GM10266 (cell line): Measurements from ENCODE around the gene PCCA.
"Not testable (repeated sequence)": the region's sequence is repeated elsewhere in the genome, so short reads cannot be mapped to it uniquely, and the experiment has no call there.

ENCODE experiments used
- DNase-seq: peaks from one replicate; pipeline ENCODE4 v3.0.0; 2012; ENCODE audit errors: extremely low spot score
- TF ChIP-seq, protein P1 (sequence below): IDR thresholded peaks from 2 replicates; pipeline ENCODE4 v1.5.1; 2012; ENCODE audit warnings: mild to moderate bottlenecking, low read depth; ENCODE audit not compliant: control insufficient read depth, insufficient read depth; ENCODE audit errors: missing control alignments

Gene PCCA

DNA sequence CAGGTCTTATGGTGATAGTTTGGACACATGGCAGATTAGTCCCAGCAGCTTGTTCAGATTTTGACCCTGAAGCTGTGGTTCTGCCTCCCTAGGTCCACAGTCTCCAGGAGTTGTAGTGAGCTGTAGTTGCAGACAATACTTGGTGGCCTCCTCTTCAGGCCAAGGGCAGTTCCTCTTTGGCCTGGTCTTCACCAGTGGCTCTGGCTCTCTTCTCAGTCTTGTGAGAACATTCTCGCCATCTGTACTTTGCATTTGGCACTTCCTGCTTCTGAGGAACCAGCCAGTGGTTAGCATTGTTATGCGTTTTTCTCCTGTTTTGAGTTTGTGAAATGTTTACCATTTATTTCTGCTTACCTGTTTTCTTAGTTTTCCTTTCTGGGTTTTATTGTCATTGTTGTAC is 40.7 kb downstream of the PCCA start:
- DNase-seq: no peak
- TF ChIP-seq, protein P1, sequence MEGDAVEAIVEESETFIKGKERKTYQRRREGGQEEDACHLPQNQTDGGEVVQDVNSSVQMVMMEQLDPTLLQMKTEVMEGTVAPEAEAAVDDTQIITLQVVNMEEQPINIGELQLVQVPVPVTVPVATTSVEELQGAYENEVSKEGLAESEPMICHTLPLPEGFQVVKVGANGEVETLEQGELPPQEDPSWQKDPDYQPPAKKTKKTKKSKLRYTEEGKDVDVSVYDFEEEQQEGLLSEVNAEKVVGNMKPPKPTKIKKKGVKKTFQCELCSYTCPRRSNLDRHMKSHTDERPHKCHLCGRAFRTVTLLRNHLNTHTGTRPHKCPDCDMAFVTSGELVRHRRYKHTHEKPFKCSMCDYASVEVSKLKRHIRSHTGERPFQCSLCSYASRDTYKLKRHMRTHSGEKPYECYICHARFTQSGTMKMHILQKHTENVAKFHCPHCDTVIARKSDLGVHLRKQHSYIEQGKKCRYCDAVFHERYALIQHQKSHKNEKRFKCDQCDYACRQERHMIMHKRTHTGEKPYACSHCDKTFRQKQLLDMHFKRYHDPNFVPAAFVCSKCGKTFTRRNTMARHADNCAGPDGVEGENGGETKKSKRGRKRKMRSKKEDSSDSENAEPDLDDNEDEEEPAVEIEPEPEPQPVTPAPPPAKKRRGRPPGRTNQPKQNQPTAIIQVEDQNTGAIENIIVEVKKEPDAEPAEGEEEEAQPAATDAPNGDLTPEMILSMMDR: no peak

DNA sequence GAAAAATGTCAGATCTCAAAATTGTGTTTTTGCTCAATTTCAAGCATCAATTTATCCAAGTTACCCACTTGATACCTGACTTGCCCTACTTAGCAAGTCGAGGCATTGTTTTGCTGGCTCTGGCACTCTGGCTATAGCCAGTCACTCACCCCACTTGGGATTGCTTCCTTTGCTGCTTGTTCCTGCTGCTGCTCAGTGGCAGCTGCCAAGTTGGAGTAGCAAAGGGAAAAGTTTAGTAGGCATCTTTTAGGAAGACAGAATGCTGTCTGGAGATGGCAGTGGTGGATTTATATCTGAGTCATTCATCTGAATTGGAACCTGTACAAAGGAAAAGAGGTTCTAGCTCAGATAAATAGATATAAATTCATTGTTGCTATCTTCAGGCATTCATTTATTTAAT is 41.2 kb downstream of the PCCA start:
- DNase-seq: no peak
- TF ChIP-seq, protein P1: no peak

DNA sequence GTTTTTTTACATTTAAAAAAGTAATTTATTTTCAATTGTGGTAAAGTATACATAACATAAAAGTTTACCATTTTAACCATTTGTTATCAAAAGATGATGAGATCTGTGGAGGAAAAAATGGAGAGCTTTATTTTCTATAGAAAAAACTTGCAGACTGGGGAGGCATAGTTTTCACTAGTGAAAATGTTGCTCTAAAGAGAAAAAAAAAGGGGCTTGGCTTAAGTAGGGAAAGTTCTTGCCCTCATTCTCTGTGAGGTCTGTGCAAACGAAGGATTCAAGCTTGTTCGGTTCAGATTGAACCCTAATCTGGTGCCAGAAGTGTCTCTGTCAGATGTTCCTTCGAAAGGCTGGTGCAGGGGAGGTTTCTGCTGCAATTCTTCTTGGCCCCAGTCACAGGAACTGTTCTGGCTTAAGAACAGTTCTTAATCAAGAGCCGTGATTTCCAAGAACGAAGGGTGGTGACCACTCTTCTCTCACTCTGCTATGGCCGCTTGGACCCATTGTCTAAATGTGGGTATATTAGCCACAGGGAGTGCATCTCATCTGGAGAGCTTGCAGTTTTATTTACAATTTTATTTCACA is 42.1 kb downstream of the PCCA start:
- no peak for DNase-seq
- TF ChIP-seq, protein P1: no peak

DNA sequence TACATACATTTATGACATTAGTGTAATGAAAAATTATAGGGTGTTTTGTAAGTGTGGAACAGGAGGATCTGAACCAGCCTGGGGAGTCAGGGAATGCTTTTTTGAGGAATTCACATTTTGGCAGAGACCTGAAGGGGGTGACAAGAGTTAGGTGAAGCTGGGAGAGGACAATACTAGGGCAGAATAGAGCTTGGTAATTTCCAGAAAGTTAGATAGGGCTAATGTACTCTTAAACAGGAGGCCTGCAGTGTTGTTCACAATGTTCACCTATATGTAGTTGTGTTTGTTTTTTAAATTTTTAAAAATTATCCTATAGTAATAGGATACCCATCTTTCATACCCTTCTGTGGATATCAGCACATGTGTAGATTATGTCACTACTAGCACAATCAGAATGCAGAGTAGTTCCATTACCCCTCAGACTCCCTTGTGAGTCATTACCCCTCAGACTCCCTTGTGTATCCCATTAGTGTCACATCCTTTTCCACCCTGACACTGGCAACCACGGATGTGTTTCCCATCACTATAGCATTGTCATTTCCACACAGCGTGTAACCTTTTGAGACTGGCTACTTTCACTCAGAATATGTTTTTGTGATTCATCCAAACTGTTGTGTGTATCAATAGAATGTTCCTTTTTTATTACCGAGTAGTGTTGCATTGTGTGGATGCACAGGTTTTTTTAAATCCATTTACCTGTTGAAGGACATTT is 43.1 kb downstream of the PCCA start:
- TF ChIP-seq, protein P1: no peak
- no peak for DNase-seq

DNA sequence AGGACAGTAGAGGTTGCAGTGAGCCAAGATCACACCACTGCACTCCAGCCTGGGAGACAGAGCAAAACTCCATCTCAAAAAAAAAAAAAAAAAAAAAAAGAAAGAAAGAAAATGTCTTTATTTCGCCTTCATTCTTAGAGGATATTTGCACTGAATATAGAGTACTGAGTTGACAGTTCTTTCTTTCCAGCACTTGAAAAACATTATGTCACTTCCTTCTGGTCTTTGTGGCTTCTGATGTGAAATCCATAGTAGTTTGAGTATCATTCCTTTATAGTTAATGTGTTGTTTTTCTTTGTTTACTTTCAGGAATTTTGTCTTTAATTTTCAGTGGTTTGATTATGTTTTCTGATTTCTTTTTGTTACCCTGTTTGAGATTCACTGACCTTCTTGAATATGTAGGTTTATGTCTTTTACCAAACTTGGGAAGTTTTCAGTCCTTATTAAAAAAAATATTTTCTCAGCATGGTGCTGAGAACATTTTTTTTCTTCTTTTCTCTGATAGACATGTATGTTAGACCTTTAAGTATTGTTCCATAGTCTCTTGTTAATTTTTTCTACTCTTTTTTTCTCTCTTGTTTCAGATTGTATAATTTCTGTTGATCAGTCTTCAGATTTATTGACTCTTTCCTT is 50.1 kb downstream of the PCCA start:
- TF ChIP-seq, protein P1: no peak
- DNase-seq: no peak

DNA sequence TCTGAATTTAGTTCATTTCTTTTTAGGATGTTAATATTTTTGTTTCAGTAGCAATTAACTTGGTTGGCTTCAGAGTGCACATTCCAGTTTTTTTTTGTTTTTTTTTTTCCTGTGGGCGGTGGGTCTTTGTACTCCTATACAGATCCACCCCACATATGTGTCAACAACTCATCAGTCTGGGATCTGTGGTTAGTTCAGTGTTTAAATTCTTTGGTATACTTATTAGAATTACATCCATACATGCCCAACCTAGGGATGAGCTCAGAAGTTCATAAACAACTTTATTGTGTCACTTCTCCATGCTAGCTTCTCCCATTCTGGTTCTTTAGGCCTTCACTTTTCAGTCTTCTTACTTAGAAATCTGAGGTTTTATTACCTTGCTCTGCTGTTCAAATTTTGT is 50.9 kb downstream of the PCCA start:
- TF ChIP-seq, protein P1: no peak
- DNase-seq: no peak

DNA sequence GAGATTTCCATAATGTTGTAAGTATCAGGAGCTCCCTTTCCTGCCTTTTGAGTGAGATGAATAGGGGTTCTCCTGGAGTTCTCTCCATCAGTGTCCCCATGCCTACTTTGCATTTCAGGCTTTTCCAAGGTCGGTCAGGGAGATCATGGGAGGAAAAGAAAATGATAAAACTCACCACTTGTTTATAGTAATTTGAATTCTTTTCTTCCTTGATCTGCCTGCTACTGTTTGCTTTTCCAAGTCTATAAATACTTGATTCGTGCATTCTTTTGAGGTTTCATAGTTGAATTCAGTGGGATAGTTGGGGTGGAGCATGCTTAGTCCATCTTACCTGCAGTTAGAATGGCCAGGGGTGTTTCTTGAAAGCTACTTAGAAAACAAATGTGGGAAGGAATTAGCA is 51.5 kb downstream of the PCCA start:
- DNase-seq: no peak
- TF ChIP-seq, protein P1: no peak

DNA sequence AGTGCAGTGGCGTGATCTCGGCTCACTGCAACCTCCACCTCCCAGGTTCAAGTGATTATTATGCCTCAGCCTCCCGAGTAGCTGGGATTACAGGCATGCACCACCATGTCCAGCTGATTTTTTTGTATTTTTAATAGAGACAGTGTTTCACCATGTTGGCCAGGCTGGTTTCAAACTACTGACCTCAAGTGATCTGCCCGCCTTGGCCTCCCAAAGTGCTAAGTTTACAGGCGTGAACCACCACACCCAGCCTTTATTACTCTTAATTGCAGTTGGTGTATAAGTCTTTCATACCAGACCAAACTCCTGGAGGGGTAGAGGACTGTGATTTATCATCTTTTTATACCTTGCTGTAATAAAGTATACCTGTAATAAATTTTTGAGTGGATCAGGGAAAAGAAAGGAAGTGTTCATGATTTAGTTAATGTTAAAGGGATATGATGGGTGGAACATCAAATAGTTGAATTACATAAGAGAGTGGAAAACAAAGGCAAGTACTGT is 52.6 kb downstream of the PCCA start:
- DNase-seq: not testable (repeated sequence)
